H1 (cell line): ENCODE data around the gene TEX22. TPM values are rescaled to one million over a fixed set of nuclear protein-coding genes. Genes with fewer than 3 reads are reported as not detected.

Experiments used
- CTCF ChIA-PET: fragments of 300-600 bp; sonication (Branson Sonifier 250); formaldehyde crosslinking; loops from one replicate; lab custom pipeline; 2021; ENCODE audit not compliant: partially characterized antibody; lab: Charles Lee
- POLR2A ChIA-PET: fragments of 300-600 bp; sonication (Branson Sonifier 250); formaldehyde crosslinking; loops from one replicate; lab custom pipeline; 2021; ENCODE audit warnings: inconsistent platforms; ENCODE audit not compliant: partially characterized antibody; lab: Charles Lee
- DNase-seq, 2 experiments: peaks; one replicate each; pipeline versions ENCODE4 v3.0.0 to v3.0.0-alpha.2; 2010 to 2022; ENCODE audit warnings: low spot score in 2 of 2, low read depth in 1 of 2, mixed read lengths in 1 of 2
- FAIRE-seq: peaks from 2 replicates; lab custom pipeline; 2011; peaks lifted over from hg19 to GRCh38; lab: Jason Lieb, UNC
- H2AFZ ChIP-seq: 2 replicates; pipeline ENCODE4 v1.8.1; 2012; ENCODE audit warnings: low read length, inconsistent platforms
- H2AK5ac ChIP-seq: 2 replicates; pipeline ENCODE4 v1.6.1; 2013; ENCODE audit warnings: low read depth, low read length
- H2BK120ac ChIP-seq: replicated peaks from 2 replicates; pipeline ENCODE3; 2013; ENCODE audit warnings: low read depth, low read length, inconsistent platforms
- H2BK12ac ChIP-seq: 2 replicates; pipeline ENCODE4 v1.6.1; 2013; ENCODE audit warnings: low read depth, low read length
- H2BK15ac ChIP-seq: 2 replicates; pipeline ENCODE4 v1.6.1; 2013; ENCODE audit warnings: low read length
- H2BK20ac ChIP-seq: 2 replicates; pipeline ENCODE4 v1.6.1; 2013; ENCODE audit warnings: low read length
- H2BK5ac ChIP-seq: 2 replicates; pipeline ENCODE4 v1.6.1; 2013; ENCODE audit warnings: low read depth, low read length
- H3K14ac ChIP-seq: 2 replicates; pipeline ENCODE4 v1.6.1; 2013; ENCODE audit warnings: inconsistent platforms; ENCODE audit not compliant: insufficient read length
- H3K18ac ChIP-seq: 2 replicates; pipeline ENCODE4 v1.6.1; 2013; ENCODE audit warnings: low read length; ENCODE audit errors: extremely low read depth
- H3K23ac ChIP-seq: 2 replicates; pipeline ENCODE4 v1.6.1; 2013; ENCODE audit warnings: inconsistent platforms; ENCODE audit not compliant: insufficient read length
- H3K23me2 ChIP-seq: 2 replicates; pipeline ENCODE4 v1.6.1; 2013; ENCODE audit warnings: low read depth, low read length
- H3K27ac ChIP-seq: 2 replicates; pipeline ENCODE4 v1.6.1; 2011; ENCODE audit warnings: low read depth, low read length, inconsistent platforms
- H3K27me3 ChIP-seq, 4 experiments: replicated peaks in 1 of 4; 1 replicate in 1 of 4; 2 replicates in 3 of 4; pipeline versions ENCODE4 v1.6.1 to v1.8.1; 2011 to 2013; ENCODE audit warnings: low read length in 3 of 4, mild to moderate bottlenecking in 3 of 4, inconsistent platforms in 2 of 4, mixed read lengths in 2 of 4, moderate library complexity in 1 of 4; ENCODE audit not compliant: control insufficient read depth in 3 of 4, insufficient read depth in 3 of 4; ENCODE audit errors: extremely low read depth in 1 of 4
- H3K36me3 ChIP-seq, 4 experiments: 2 replicates each; pipeline versions ENCODE4 v1.6.1 to v1.8.1; 2011 to 2013; ENCODE audit warnings: mild to moderate bottlenecking in 4 of 4, low read length in 3 of 4, moderate library complexity in 2 of 4, control low read depth in 1 of 4, inconsistent platforms in 1 of 4; ENCODE audit not compliant: insufficient read depth in 4 of 4, control insufficient read depth in 2 of 4
- H3K4ac ChIP-seq: replicated peaks from 2 replicates; pipeline ENCODE3; 2013; ENCODE audit warnings: low read length, low read depth, mixed read lengths, inconsistent platforms; ENCODE audit not compliant: insufficient read length
- H3K4me1 ChIP-seq, 4 experiments: replicated peaks in 1 of 4; 1 replicate in 1 of 4; 2 replicates in 3 of 4; pipeline versions ENCODE4 v1.6.1 to v1.8.1; 2011 to 2013; ENCODE audit warnings: low read length in 3 of 4, inconsistent platforms in 2 of 4, mixed read lengths in 1 of 4; ENCODE audit not compliant: insufficient read depth in 4 of 4, control insufficient read depth in 3 of 4
- H3K4me2 ChIP-seq, 2 experiments: 2 replicates each; pipeline versions ENCODE4 v1.6.1 to v1.8.1; 2011 to 2013; ENCODE audit warnings: low read depth in 2 of 2, low read length in 2 of 2, control low read depth in 1 of 2, inconsistent platforms in 1 of 2, mild to moderate bottlenecking in 1 of 2; ENCODE audit not compliant: insufficient read depth in 1 of 2
- H3K4me3 ChIP-seq, 4 experiments: fragments of 200-600, 300-600 bp in 1 of 4; sonication (generic), shearing (Covaris generic), sonication (Bioruptor Twin) in 1 of 4; 2 replicates each; pipeline versions ENCODE4 v1.5.1 to v1.8.1; 2011 to 2016; ENCODE audit warnings: low read length in 4 of 4, low read depth in 3 of 4, control low read depth in 2 of 4, inconsistent platforms in 2 of 4, mild to moderate bottlenecking in 2 of 4, mixed read lengths in 1 of 4, moderate library complexity in 1 of 4; ENCODE audit not compliant: insufficient read depth in 2 of 4; ENCODE audit errors: extremely low read depth in 1 of 4
- H3K56ac ChIP-seq: replicated peaks from 2 replicates; pipeline ENCODE3; 2013; ENCODE audit warnings: low read depth, mild to moderate bottlenecking, mixed read lengths, low read length, inconsistent platforms; ENCODE audit not compliant: insufficient read length
- H3K79me1 ChIP-seq: 2 replicates; pipeline ENCODE4 v1.6.1; 2013; ENCODE audit warnings: low read depth, low read length, control low read depth
- H3K79me2 ChIP-seq, 2 experiments: 2 replicates each; pipeline versions ENCODE4 v1.6.1 to v1.8.1; 2012 to 2013; ENCODE audit warnings: low read length in 2 of 2, mild to moderate bottlenecking in 2 of 2, inconsistent platforms in 1 of 2; ENCODE audit not compliant: insufficient read depth in 2 of 2, control insufficient read depth in 1 of 2
- H3K9ac ChIP-seq, 4 experiments: replicated peaks in 1 of 4; 1 replicate in 1 of 4; 2 replicates in 3 of 4; pipeline versions ENCODE4 v1.6.1 to v1.8.1; 2011 to 2013; ENCODE audit warnings: low read depth in 3 of 4, low read length in 3 of 4, control low read depth in 2 of 4, mild to moderate bottlenecking in 2 of 4, moderate library complexity in 2 of 4, inconsistent platforms in 1 of 4; ENCODE audit errors: extremely low read depth in 1 of 4
- H3K9me3 ChIP-seq, 2 experiments: 2 replicates each; pipeline versions ENCODE4 v1.6.1 to v1.8.1; 2012 to 2013; ENCODE audit warnings: mild to moderate bottlenecking in 2 of 2, moderate library complexity in 2 of 2, control low read depth in 1 of 2, inconsistent platforms in 1 of 2, low read depth in 1 of 2, low read length in 1 of 2, mixed read lengths in 1 of 2; ENCODE audit not compliant: insufficient read depth in 2 of 2
- H4K20me1 ChIP-seq, 2 experiments: replicated peaks in 1 of 2; 2 replicates each; pipeline versions ENCODE3 to v1.8.1; 2011 to 2013; ENCODE audit warnings: inconsistent platforms in 2 of 2, low read length in 2 of 2, mild to moderate bottlenecking in 1 of 2; ENCODE audit not compliant: insufficient read depth in 2 of 2, control insufficient read depth in 1 of 2
- H4K5ac ChIP-seq: 2 replicates; pipeline ENCODE4 v1.6.1; 2013; ENCODE audit warnings: low read length, low read depth, mixed read lengths, inconsistent platforms; ENCODE audit not compliant: insufficient read length
- H4K8ac ChIP-seq: 2 replicates; pipeline ENCODE4 v1.8.0; 2013; ENCODE audit warnings: mild to moderate bottlenecking, moderate library complexity, low read length, inconsistent platforms; ENCODE audit not compliant: insufficient read depth; ENCODE audit errors: extremely low read depth
- H4K91ac ChIP-seq: replicated peaks from 2 replicates; pipeline ENCODE3; 2013; ENCODE audit warnings: low read length, mixed read lengths, inconsistent platforms; ENCODE audit not compliant: insufficient read length
- CEBPB ChIP-seq: IDR thresholded peaks from 2 replicates; pipeline ENCODE4 v1.6.1; 2012; ENCODE audit warnings: low read depth, low read length
- CHD2 ChIP-seq: IDR thresholded peaks from 2 replicates; pipeline ENCODE4 v1.6.1; 2012; ENCODE audit warnings: low read length, improper control_type of control experiment
- HDAC2 ChIP-seq, 2 experiments: fragments of 300-600 bp in 1 of 2; sonication (generic) in 1 of 2; IDR thresholded peaks; 2 replicates each; pipeline ENCODE4 v1.6.1; 2011 to 2012; ENCODE audit warnings: low read depth in 2 of 2, low read length in 2 of 2, mild to moderate bottlenecking in 2 of 2, moderate library complexity in 2 of 2, borderline replicate concordance in 1 of 2, inconsistent platforms in 1 of 2
- JUN ChIP-seq: IDR thresholded peaks from 2 replicates; pipeline ENCODE4 v1.6.1; 2011; ENCODE audit warnings: low read depth, mild to moderate bottlenecking, improper control_type of control experiment, low read length
- POLR2AphosphoS5 ChIP-seq: IDR thresholded peaks from 2 replicates; pipeline ENCODE4 v1.6.1; 2011; ENCODE audit warnings: low read depth, low read length
- POU5F1 ChIP-seq: IDR thresholded peaks from 2 replicates; pipeline ENCODE4 v1.6.1; 2011; ENCODE audit warnings: low read depth, mild to moderate bottlenecking, low read length, moderate library complexity
- RXRA ChIP-seq: IDR thresholded peaks from 2 replicates; pipeline ENCODE4 v1.6.1; 2011; ENCODE audit warnings: low read depth, mild to moderate bottlenecking, low read length, moderate library complexity; ENCODE audit not compliant: insufficient read depth
- SIRT6 ChIP-seq: IDR thresholded peaks from one replicate; pipeline ENCODE4 v1.7.1; 2012; ENCODE audit warnings: low read length, inconsistent platforms
- SP4 ChIP-seq: IDR thresholded peaks from 2 replicates; pipeline ENCODE4 v1.6.1; 2012; ENCODE audit warnings: low read length, inconsistent platforms
- SUZ12 ChIP-seq: fragments of 200-600 bp; sonication (generic); IDR thresholded peaks from 2 replicates; pipeline ENCODE4 v1.6.1; 2012; ENCODE audit warnings: mild to moderate bottlenecking, inconsistent platforms, low read length, moderate library complexity, mixed read lengths
- WGBS, 2 experiments: shearing (Covaris generic) in 1 of 2; methylation state at CpG; one replicate each; pipeline versions ENCODE4 v1.1.6 to v1.1.7; 2013 to 2015; ENCODE audit warnings: low lambda C conversion rate in 2 of 2, mixed read lengths in 2 of 2, inconsistent platforms in 1 of 2, low coverage in 1 of 2, missing lambda C conversion rate in 1 of 2; ENCODE audit not compliant: insufficient replicate concordance in 2 of 2, insufficient coverage in 1 of 2, insufficient read length in 1 of 2; ENCODE audit errors: extremely low coverage in 1 of 2, missing lambda C conversion rate in 1 of 2; 5-methylcytosine and 5-hydroxymethylcytosine counted together
- polyA plus RNA-seq, 7 experiments: library from polyadenylated mRNA; depleted of rRNA in 3 of 7; stranded (reverse) in 5 of 7; unstranded in 2 of 7; fragments of >200 nt in 5 of 7; fragments of 200-250 nt in 2 of 7; gene quantifications; 1 replicate in 5 of 7; 2 replicates in 1 of 7; 4 replicates in 1 of 7; pipeline versions ENCODE4 v1.2.1 to v1.2.3, GENCODE V29; 2011 to 2013; ENCODE audit warnings: missing spikeins in 2 of 7, mixed read lengths in 2 of 7
- total RNA-seq: library from RNA; stranded (reverse); fragmentation: NEBNext Ultra II Directional; extraction: Animal tissue kit (Norgen Biotek cat#: 25700); gene quantifications from 2 replicates; pipeline ENCODE4 v1.2.1, GENCODE V29; 2021

TEX22 gene
- total and polyA plus RNA-seq, 2 of the 8 experiments (the other 6 are each of a cell fraction or from before 2014, with no cell fraction given): 0.24 to 0.39 TPM

GRCh38 chr14:105440554-105440900, 42.2 kb downstream of the TEX22 start:
- Histone ChIP-seq H2AFZ (no peak overlapping the region), H3K79me2 (peaks cover 5 to 38% of the 10 kb centered on the region in 2 experiments), H3K9me3 (no peaks in the 10 kb centered on the region), H3K4me1 (peaks cover 0 to 3% (median 0%) of the 10 kb centered on the region in 4 experiments; a peak in 2 of 7 replicates), H3K27ac (no peak overlapping the region), H2BK12ac (no peak overlapping the region), H3K23ac (no peak overlapping the region), H2BK20ac (no peak overlapping the region), H3K18ac (no peak overlapping the region), H3K36me3 (peaks cover 0 to 10% (median 2%) of the 10 kb centered on the region in 4 experiments; a peak in 4 of 8 replicates), H4K5ac (no peak overlapping the region), H3K14ac (no peak overlapping the region), H2AK5ac (no peak overlapping the region), H2BK5ac (no peak overlapping the region), H4K20me1 (peaks cover 39 to 50% of the 10 kb centered on the region in 2 experiments), H3K9ac (no peak overlapping the region), H3K4me2 (no peak overlapping the region), H3K27me3 (no peaks in the 10 kb centered on the region), H3K4ac (no peak overlapping the region), H3K4me3 (no peak overlapping the region), H3K79me1 (peaks cover 33% of the 10 kb centered on the region), H4K8ac (no peak overlapping the region; the same call in 1 of the 2 replicates), H4K91ac (no peak overlapping the region), H2BK120ac (no peak overlapping the region), H3K23me2 (no peaks in the 10 kb centered on the region), H3K56ac (no peak overlapping the region), H2BK15ac (no peak overlapping the region)
- POLR2A ChIA-PET: interaction anchor here (1.5 to 2.6 kb wide), 3 partner anchors 10 to 30 kb away, joined by 3 to 10 read pairs (median 3); no protein-coding TSS in a partner anchor
- TF ChIP-seq CHD2 (no peak), SIRT6 (no peak), RXRA (no peak), POU5F1 (no peak), SUZ12 (no peak), CEBPB (no peak), JUN (no peak), SP4 (no peak), HDAC2 (IDR thresholded peaks at IDR 0.05; ENCODE audit: borderline replicate concordance in 1 of 2, low read depth in 2 of 2, low read length in 2 of 2) (no peak), POLR2AphosphoS5 (no peak)
- CTCF ChIA-PET: interaction anchor here (1.1 kb wide), 1 partner anchor 31 kb away, joined by 4 read pairs; no protein-coding TSS in a partner anchor
- 95% methylated on average over 15 of the region's 15 CpGs; no CpG with 5 or more reads in 1 of the 2 experiments for WGBS, 2 experiments
- FAIRE-seq: no peak
- no peak for DNase-seq
